Stimulated activated memory B cell treated with anti-CD40 and anti-IgM and Interleukin-4, amounts not matched to agents 10 μg/mL and 1 μg/mL and 100 μg/mL, for 72 hours (primary cell): Measurements from ENCODE around the gene FGF19.

Source experiments
- ATAC-seq: fragments of 150-1000 bp; cut with Tn5 transposase; 2 replicates; pipeline ENCODE4 v1.10.0; 2021
- H3K27ac Mint-ChIP-seq: one replicate; pipeline ENCODE4 v1.8.0; 2022; ENCODE audit warnings: mild to moderate bottlenecking, mixed read lengths
- H3K27me3 Mint-ChIP-seq: one replicate; pipeline ENCODE4 v1.8.0; 2022; ENCODE audit warnings: mixed read lengths
- H3K36me3 Mint-ChIP-seq: one replicate; pipeline ENCODE4 v1.8.0; 2022; ENCODE audit warnings: mixed read lengths
- H3K4me1 Mint-ChIP-seq: one replicate; pipeline ENCODE4 v1.8.0; 2022; ENCODE audit warnings: mixed read lengths
- H3K4me3 Mint-ChIP-seq: one replicate; pipeline ENCODE4 v1.8.0; 2022; ENCODE audit warnings: mild to moderate bottlenecking, moderate library complexity, mixed read lengths
- H3K9me3 Mint-ChIP-seq: one replicate; pipeline ENCODE4 v1.8.0; 2022; ENCODE audit warnings: mixed read lengths

Gene FGF19

DNA sequence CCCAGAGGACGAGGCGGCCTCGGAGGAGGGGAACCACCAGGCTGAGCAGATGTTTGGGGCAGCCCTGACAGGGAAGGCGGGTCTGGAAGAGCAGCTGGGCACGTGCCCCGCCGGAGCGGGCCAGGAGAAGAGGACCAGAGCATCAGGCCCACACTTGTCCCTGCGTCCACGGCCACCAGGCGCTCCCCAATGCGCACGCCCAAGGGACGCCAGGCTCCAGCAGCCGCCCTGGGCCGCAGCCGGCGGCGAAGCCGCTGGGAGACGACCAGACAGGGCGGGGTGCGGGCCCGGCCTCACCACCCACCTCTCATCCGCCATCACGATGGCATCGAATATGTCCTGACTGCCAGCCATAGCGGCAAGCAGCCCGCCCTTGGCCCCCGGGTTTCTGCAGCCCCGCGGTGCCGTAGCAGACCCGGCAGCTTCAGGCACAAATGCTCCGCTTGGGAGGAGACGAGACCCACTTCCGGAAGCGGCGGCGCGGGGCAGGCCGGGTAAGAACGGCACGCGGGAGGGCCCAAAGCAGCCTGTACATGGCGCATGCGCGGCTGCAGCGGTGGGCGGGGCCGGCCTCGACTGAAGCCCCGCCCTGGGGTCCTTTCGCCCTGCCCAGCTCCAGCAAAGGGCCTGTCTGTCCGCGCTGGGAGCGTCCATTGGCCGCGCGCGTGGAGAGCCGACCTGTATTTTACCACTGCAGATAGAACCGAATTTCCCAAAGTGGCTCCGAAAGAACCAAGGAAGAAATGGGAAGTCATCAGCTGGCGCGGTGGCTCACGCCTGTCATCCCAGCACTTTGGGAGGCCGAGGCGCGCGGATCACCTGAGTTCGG lies 28.7 kb downstream of the FGF19 start, which contains the start of gene LTO1:
Gene LTO1, minus strand, starts transcription at position 468 of the 829 bp plus-strand sequence. Its CDS starts 114 bp downstream, at position 354.
- peak; percentile 98 for ATAC-seq
- peak within 1 kb of the TSS; percentile 99 for H3K4me3 Mint-ChIP-seq
- peaks cover 44% of the 10 kb centered on the region for H3K4me1 Mint-ChIP-seq
- peak within 1 kb of the TSS; percentile 94 for H3K27ac Mint-ChIP-seq
- no peaks in the 10 kb centered on the region for H3K27me3 Mint-ChIP-seq
- H3K9me3 Mint-ChIP-seq: no peaks in the 10 kb centered on the region
- H3K36me3 Mint-ChIP-seq: peaks cover 23% of the 10 kb centered on the region

DNA sequence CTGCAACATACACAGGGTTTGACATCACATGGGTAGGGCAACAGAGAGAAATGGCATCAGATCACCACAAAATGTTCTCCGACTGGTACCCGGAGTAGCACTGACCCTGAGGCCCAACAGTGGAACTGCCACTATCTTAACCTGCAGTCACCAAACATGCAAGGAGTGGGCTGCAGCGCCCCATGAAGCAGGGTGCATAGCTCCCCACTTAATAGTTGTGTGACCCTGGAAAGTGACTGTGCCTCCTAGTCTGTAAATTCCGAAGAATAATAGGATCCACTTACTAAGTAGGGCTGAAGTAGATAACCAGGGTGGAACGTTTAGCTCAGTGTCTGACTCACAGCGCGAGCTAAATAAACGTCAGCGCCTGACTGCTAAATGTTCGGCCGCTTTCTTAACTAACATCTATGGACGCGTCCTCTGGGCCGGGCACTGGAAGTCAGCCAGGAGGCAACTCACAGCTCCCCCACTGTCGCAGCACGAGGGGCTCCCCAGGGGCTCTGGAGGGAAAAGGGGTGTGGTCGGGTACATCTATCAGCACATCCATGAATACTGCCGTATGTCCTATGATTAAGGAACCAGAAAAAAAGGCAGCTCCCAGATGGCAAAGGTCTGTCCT lies 29.4 kb downstream of the FGF19 start:
- Mint-ChIP-seq H3K4me1 (peaks cover 45% of the 10 kb centered on the region), H3K27ac (peak overlapping the region; percentile 94), H3K36me3 (peaks cover 24% of the 10 kb centered on the region), H3K4me3 (peak overlapping the region; percentile 99), H3K27me3 (no peaks in the 10 kb centered on the region), H3K9me3 (no peaks in the 10 kb centered on the region)
- ATAC-seq: no peak

GRCh38 chr11:69671734-69672465 lies 31.9 kb downstream of the FGF19 start:
- Mint-ChIP-seq H3K36me3 (peaks cover 35% of the 10 kb centered on the region), H3K4me3 (no peak overlapping the region)
- no peak for ATAC-seq

DNA sequence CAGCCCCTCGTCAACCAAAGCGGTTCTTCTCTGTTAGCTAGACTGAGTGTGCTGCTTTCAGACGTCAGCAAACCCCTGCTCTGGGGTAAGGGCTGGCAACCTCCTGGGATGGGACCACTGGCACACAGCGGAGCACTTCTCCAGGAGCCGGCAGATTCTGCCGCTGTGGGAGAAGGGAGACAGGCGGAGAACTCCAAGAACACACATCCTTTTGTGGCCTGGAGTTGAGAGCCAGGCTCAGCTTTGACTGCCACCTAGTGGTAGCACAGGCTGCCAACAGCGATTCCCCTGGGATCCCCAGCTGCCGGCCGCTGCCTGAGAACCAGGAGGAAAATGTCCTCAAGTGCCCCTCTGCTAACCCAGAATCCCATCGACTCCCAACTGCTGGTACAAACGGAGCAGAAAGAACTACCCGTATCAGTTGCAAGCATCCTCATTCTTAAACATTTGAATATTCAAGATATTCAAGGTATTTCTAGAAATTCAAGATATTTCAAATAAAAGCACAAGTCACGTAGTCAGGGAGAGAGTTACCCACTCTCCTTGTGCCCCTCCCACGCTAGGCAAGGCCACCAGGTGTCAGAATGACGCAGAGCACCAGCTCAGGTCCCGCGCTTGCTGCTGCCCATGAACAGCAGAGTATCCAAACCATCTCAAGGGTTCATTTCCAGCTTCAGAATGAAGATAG lies 33.5 kb downstream of the FGF19 start:
- H3K4me3 Mint-ChIP-seq: no peak overlapping the region
- H3K36me3 Mint-ChIP-seq: peaks cover 44% of the 10 kb centered on the region
- no peak overlapping the region for H3K27ac Mint-ChIP-seq
- peak; percentile 44 for ATAC-seq
- no peaks in the 10 kb centered on the region for H3K27me3 Mint-ChIP-seq
- H3K4me1 Mint-ChIP-seq: peaks cover 48% of the 10 kb centered on the region
- H3K9me3 Mint-ChIP-seq: no peaks in the 10 kb centered on the region

More at GRCh38 chr11:69671734-69672465, 31.9 kb downstream of the FGF19 start:
- Mint-ChIP-seq H3K27ac (no peak overlapping the region), H3K27me3 (no peaks in the 10 kb centered on the region), H3K9me3 (no peaks in the 10 kb centered on the region), H3K4me1 (peaks cover 53% of the 10 kb centered on the region)

DNA sequence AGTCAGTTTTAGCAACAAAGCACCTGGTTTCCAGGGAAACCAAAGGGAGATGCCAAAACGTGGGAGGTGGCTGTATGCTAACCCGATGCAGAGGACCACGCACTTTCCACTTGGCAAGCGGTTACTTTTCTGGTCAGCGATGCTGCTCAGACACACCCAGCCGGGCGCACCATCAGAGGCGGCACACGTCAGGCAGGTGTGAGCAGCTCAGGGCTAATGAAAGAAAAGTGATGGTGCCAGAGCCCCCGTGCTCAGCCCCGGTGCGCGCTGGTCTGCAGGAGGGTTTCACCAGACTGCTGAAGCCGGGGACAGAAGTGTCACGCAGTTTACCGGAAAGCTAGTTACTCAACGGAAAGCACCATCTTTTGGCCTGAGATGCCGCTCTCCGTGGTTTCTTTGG lies 34.3 kb downstream of the FGF19 start:
- Mint-ChIP-seq H3K27ac (no peak overlapping the region), H3K27me3 (no peaks in the 10 kb centered on the region), H3K9me3 (no peaks in the 10 kb centered on the region), H3K4me1 (peaks cover 41% of the 10 kb centered on the region), H3K36me3 (peaks cover 52% of the 10 kb centered on the region), H3K4me3 (no peak overlapping the region)
- ATAC-seq: no peak

GRCh38 chr11:69667619-69668604 lies 35.9 kb downstream of the FGF19 start:
- Mint-ChIP-seq H3K36me3 (peaks cover 60% of the 10 kb centered on the region), H3K4me3 (no peak overlapping the region), H3K27ac (no peak overlapping the region), H3K4me1 (peaks cover 25% of the 10 kb centered on the region), H3K27me3 (no peaks in the 10 kb centered on the region), H3K9me3 (no peaks in the 10 kb centered on the region)
- ATAC-seq: no peak

GRCh38 chr11:69666752-69667536 lies 36.9 kb downstream of the FGF19 start:
- Mint-ChIP-seq H3K4me1 (peaks cover 19% of the 10 kb centered on the region), H3K36me3 (peaks cover 61% of the 10 kb centered on the region), H3K27me3 (no peaks in the 10 kb centered on the region), H3K9me3 (no peaks in the 10 kb centered on the region), H3K27ac (no peak overlapping the region), H3K4me3 (no peak overlapping the region)
- ATAC-seq: no peak

GRCh38 chr11:69666261-69666660 lies 37.6 kb downstream of the FGF19 start:
- Mint-ChIP-seq H3K4me3 (no peak overlapping the region), H3K4me1 (peaks cover 15% of the 10 kb centered on the region), H3K9me3 (no peaks in the 10 kb centered on the region), H3K36me3 (peaks cover 55% of the 10 kb centered on the region), H3K27ac (no peak overlapping the region), H3K27me3 (no peaks in the 10 kb centered on the region)
- ATAC-seq: no peak

DNA sequence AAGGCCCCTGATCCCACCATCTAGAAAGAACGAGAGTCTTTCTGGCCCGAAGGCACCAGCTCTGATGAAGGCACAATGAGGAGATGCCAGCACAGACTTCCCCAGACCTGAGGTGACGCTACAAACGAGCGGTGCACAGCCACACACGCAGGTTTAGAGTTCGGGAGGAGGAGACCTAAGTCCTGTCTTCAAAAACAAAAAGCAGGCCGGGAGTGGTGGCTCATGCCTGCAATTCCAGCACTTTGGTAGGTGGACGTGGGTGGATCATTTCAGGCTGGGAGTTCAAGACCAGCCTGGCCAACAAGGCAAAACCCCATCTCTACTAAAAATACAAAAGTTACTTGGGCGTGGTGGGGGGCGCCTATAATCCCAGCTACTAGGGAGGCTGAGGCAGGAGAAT lies 38.2 kb downstream of the FGF19 start:
- no peaks in the 10 kb centered on the region for H3K9me3 Mint-ChIP-seq
- no peaks in the 10 kb centered on the region for H3K27me3 Mint-ChIP-seq
- peaks cover 15% of the 10 kb centered on the region for H3K4me1 Mint-ChIP-seq
- ATAC-seq: no peak
- H3K4me3 Mint-ChIP-seq: no peak overlapping the region
- peaks cover 57% of the 10 kb centered on the region for H3K36me3 Mint-ChIP-seq
- no peak overlapping the region for H3K27ac Mint-ChIP-seq

GRCh38 chr11:69664901-69665300 lies 38.9 kb downstream of the FGF19 start:
- Mint-ChIP-seq H3K27me3 (no peaks in the 10 kb centered on the region), H3K9me3 (no peaks in the 10 kb centered on the region), H3K4me3 (no peak overlapping the region), H3K36me3 (peaks cover 53% of the 10 kb centered on the region), H3K27ac (no peak overlapping the region), H3K4me1 (peaks cover 8% of the 10 kb centered on the region)
- ATAC-seq: no peak

DNA sequence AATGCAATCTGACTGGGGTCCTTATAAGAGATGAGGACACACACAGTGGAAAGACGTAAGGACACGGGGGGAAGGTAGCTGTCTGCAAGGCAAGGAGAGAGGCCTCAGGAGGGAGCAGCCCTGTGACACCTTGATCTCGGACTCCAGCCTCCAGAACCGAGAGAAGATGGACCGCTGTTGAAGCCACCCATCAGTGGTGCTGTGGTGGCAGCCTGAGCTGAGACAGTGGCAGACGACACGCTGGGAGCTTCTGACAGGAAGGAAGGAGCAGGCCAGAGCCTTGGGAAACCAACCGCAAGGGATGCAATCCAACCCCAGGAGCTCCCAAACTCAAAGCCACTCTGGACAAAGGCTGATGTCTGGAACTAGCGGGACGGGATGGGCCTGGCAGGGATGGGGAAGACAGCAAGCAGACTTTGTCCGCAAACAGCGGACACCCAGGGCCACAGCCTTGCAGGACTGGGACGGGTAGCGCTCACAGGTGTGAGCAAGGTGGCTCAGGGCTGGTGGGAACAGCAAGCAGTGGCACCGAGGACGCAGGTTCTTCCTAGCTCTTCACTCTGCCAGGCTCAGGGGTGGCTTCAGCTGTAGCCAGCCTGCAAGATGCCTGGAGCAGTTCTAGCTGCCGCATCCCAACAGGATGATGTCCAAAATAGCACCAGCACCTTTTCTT lies 39.6 kb downstream of the FGF19 start:
- no peak overlapping the region for H3K27ac Mint-ChIP-seq
- H3K4me1 Mint-ChIP-seq: peaks cover 8% of the 10 kb centered on the region
- no peak overlapping the region for H3K4me3 Mint-ChIP-seq
- ATAC-seq: no peak
- no peaks in the 10 kb centered on the region for H3K9me3 Mint-ChIP-seq
- H3K36me3 Mint-ChIP-seq: peaks cover 53% of the 10 kb centered on the region
- no peaks in the 10 kb centered on the region for H3K27me3 Mint-ChIP-seq

- Mint-ChIP-seq H3K27ac (no peak overlapping the region), H3K4me3 (no peak overlapping the region), H3K9me3 (no peaks in the 10 kb centered on the region), H3K4me1 (peaks cover 8% of the 10 kb centered on the region), H3K27me3 (no peaks in the 10 kb centered on the region), H3K36me3 (peaks cover 53% of the 10 kb centered on the region)
- ATAC-seq: no peak
Observed at GRCh38 chr11:69663326-69663725, 40.5 kb downstream of the FGF19 start.

GRCh38 chr11:69662806-69663205 lies 41.0 kb downstream of the FGF19 start:
- Mint-ChIP-seq H3K27ac (no peak overlapping the region), H3K27me3 (no peaks in the 10 kb centered on the region), H3K4me3 (no peak overlapping the region), H3K4me1 (peaks cover 3% of the 10 kb centered on the region), H3K36me3 (peaks cover 49% of the 10 kb centered on the region), H3K9me3 (no peaks in the 10 kb centered on the region)
- no peak for ATAC-seq
